ENCODE results near the gene SLC39A13. TPM values are rescaled to one million over a fixed set of nuclear protein-coding genes. Genes with fewer than 3 reads are reported as not detected.

SLC39A13 gene
- total RNA-seq, 1 experiment from 2014 or later, result 29.2 TPM

DNA sequence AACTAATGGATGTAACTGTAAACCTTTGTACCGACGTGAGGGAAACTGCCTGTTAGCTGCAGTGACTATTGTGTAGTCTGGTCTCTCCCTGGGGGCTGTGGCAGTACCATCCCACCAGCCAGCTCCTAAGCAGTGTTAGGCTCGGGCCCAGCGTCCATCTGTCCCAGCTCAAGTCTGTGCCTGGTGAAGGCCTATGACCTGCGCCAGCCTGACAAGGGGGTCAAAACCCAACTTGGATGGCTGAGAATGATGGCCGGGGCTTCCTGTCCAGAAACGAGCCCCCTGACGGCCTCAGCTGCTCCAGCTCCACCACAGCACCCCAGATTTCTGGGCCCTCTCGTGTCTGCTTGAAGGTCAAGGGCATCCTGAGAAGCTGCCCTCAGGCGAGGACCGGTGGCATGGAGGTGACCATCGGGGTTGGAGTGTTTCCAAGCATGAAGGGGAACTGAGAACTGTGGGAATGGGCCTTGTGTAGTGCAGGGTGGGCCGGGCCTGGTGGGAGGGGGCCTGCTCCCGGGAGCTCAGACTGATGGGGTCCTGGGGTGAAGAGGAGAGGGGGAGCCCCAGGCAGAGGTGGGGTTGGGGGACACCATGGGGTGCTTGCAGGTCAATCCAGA lies 15.7 kb upstream of the SLC39A13 start:
- Histone ChIP-seq H2BK12ac (ENCODE audit: insufficient read length, low read depth, low read length) (no peak overlapping the region), H2BK15ac (ENCODE audit: low read depth, low read length) (no peak overlapping the region), H3K9ac (ENCODE audit: extremely low read depth, insufficient read length, low read length) (no peak overlapping the region), H3K18ac (ENCODE audit: insufficient read length, low read depth, low read length) (no peak overlapping the region), H3T11ph (ENCODE audit: low read length) (no peak overlapping the region), H2BK120ac (ENCODE audit: low read depth, low read length, poor library complexity, severe bottlenecking) (no peak overlapping the region), H2AFZ (ENCODE audit: low read length) (no peak overlapping the region), H3K23me2 (ENCODE audit: insufficient read length, low read depth, low read length, poor library complexity, severe bottlenecking) (no peaks in the 10 kb centered on the region), H3K23ac (ENCODE audit: insufficient read length, low read depth, low read length) (no peak overlapping the region), H2AK5ac (ENCODE audit: insufficient read length, low read length) (no peak overlapping the region), H3K56ac (ENCODE audit: insufficient read length, low read depth, low read length) (no peak overlapping the region), H3K4me1 (ENCODE audit: insufficient read depth, low read length) (no peaks in the 10 kb centered on the region), H3K9me3 (ENCODE audit: control insufficient read depth, low read depth, low read length) (no peaks in the 10 kb centered on the region), H4K5ac (ENCODE audit: insufficient read length, low read depth, low read length) (no peak overlapping the region), H3K27me3 (ENCODE audit: insufficient read depth, low read length) (no peaks in the 10 kb centered on the region), H3K79me2 (ENCODE audit: insufficient read depth, low read length) (no peaks in the 10 kb centered on the region), H2BK5ac (ENCODE audit: insufficient read length, low read length) (no peak overlapping the region), H3K4ac (ENCODE audit: low read depth, low read length) (no peak overlapping the region), H3K79me1 (ENCODE audit: insufficient read depth, low read depth, low read length, poor library complexity, severe bottlenecking) (no peaks in the 10 kb centered on the region), H4K8ac (replicated peaks; ENCODE audit: insufficient read length, low read depth, low read length) (no peak overlapping the region), H4K91ac (ENCODE audit: insufficient read length, low read depth, low read length) (no peak overlapping the region), H4K20me1 (ENCODE audit: control insufficient read depth, insufficient read depth, insufficient read length) (no peaks in the 10 kb centered on the region), H2BK20ac (ENCODE audit: low read depth, low read length, poor library complexity, severe bottlenecking) (no peak overlapping the region), H3K14ac (ENCODE audit: insufficient read depth, low read length) (no peak overlapping the region), H3K4me2 (ENCODE audit: insufficient read depth, insufficient read length, low read length) (no peak overlapping the region), H3K27ac (ENCODE audit: insufficient read length, low read depth, low read length) (no peak overlapping the region)
- no CpG with 5 or more reads among the region's 14 CpGs for WGBS (ENCODE audit: extremely low coverage, insufficient read length, low lambda C conversion rate)
- Mint-ChIP-seq H3K27me3 (ENCODE audit: low read depth) (no peaks in the 10 kb centered on the region; the same call in 1 of the 2 replicates), H3K27ac (no peak overlapping the region), H3K4me1 (0 out of 4 replicates have a peak, but pooled peaks cover 0 to 3% of the 10 kb centered on the region in 2 experiments), H3K4me3 (no peak overlapping the region), H3K9me3 (no peaks in the 10 kb centered on the region; a peak in 1 of 5 replicates), H3K36me3 (ENCODE audit: insufficient read depth in 1 of 3, low read depth in 3 of 3) (no peaks in the 10 kb centered on the region)
- DNase-seq, result no peak
- TF ChIP-seq, protein P1, sequence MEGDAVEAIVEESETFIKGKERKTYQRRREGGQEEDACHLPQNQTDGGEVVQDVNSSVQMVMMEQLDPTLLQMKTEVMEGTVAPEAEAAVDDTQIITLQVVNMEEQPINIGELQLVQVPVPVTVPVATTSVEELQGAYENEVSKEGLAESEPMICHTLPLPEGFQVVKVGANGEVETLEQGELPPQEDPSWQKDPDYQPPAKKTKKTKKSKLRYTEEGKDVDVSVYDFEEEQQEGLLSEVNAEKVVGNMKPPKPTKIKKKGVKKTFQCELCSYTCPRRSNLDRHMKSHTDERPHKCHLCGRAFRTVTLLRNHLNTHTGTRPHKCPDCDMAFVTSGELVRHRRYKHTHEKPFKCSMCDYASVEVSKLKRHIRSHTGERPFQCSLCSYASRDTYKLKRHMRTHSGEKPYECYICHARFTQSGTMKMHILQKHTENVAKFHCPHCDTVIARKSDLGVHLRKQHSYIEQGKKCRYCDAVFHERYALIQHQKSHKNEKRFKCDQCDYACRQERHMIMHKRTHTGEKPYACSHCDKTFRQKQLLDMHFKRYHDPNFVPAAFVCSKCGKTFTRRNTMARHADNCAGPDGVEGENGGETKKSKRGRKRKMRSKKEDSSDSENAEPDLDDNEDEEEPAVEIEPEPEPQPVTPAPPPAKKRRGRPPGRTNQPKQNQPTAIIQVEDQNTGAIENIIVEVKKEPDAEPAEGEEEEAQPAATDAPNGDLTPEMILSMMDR (conservative IDR thresholded peaks at IDR 0.05), result no peak
